Adrenal gland (tissue), 12 donors: ENCODE data around the gene FARS2. TPM values are rescaled to one million over a fixed set of nuclear protein-coding genes. Genes with fewer than 3 reads are reported as not detected.

Source experiments
- DNase-seq, 7 donors: peaks; one replicate each; pipeline ENCODE4 v3.0.0-alpha.2; 2019 to 2020
- H3K27ac ChIP-seq, 5 donors: fragments of 200-600 bp; sonication (generic) in 4 of 5; 1 replicate in 3 of 5; 2 replicates in 2 of 5; pipeline versions ENCODE4 v1.5.1 to v1.8.0; 2016 to 2020; ENCODE audit warnings: mild to moderate bottlenecking in 1 of 5
- H3K27me3 ChIP-seq: fragments of 200-600 bp; 2 replicates; pipeline ENCODE4 v1.8.0; 2021
- H3K36me3 ChIP-seq, 2 donors: fragments of 200-600 bp; replicated peaks in 1 of 2; 1 replicate in 1 of 2; 2 replicates in 1 of 2; pipeline versions ENCODE4 v1.5.1 to v1.8.0; 2018 to 2022
- H3K4me1 ChIP-seq, 2 donors: fragments of 200-600 bp; replicated peaks in 1 of 2; 1 replicate in 1 of 2; 2 replicates in 1 of 2; pipeline versions ENCODE4 v1.5.1 to v1.8.0; 2018 to 2021
- H3K4me3 ChIP-seq, 4 donors: fragments of 200-600 bp; sonication (generic) in 3 of 4; one replicate each; pipeline ENCODE4 v1.5.1; 2016 to 2018
- H3K9me3 ChIP-seq, 3 donors: fragments of 200-600 bp; sonication (generic) in 1 of 3; replicated peaks in 1 of 3; 1 replicate in 2 of 3; 2 replicates in 1 of 3; pipeline versions ENCODE4 v1.5.1 to v1.8.0; 2016 to 2021
- CTCF ChIP-seq, 6 experiments: fragments of 450-650 bp in 4 of 6; fragments of 200-600 bp in 2 of 6; sonication (generic) in 1 of 6; IDR thresholded peaks; 1 replicate in 5 of 6; 2 replicates in 1 of 6; pipeline versions ENCODE4 v1.5.1 to v1.8.0; 2016 to 2021; ENCODE audit warnings: antibody characterized with exemption in 6 of 6, mild to moderate bottlenecking in 2 of 6, moderate library complexity in 1 of 6
- POLR2A ChIP-seq, 2 donors: fragments of 450-650 bp; IDR thresholded peaks; one replicate each; pipeline ENCODE4 v1.6.1; 2017; ENCODE audit warnings: antibody characterized with exemption in 2 of 2, mild to moderate bottlenecking in 2 of 2, moderate library complexity in 1 of 2
- WGBS, 4 donors: extraction: QIAGEN DNeasy Blood & Tissue Kit in 2 of 4; methylation state at CpG; one replicate each; pipeline versions ENCODE4 v1.1.5 to v1.1.7; 2013 to 2017; 5-methylcytosine and 5-hydroxymethylcytosine counted together
- intact Hi-C, 2 donors: fragments of 100-400 bp; cut with DNase I; formaldehyde crosslinking; loops; one replicate each; pipeline versions ENCODE4 v1.14.1 to v1.15.0; 2022 to 2023
- polyA plus RNA-seq, 3 donors: library from polyadenylated mRNA; stranded (reverse); fragments of 200-250 nt in 2 of 3; fragments of 350-450 nt in 1 of 3; fragmentation: Illumina TruSeq in 1 of 3; extraction: RNeasy Lipid Tissue Mini Kit (QIAGEN cat#74804) in 1 of 3; gene quantifications; one replicate each; pipeline ENCODE4 v1.2.3, GENCODE V29; 2013 to 2014
- total RNA-seq, 9 donors: library from RNA; depleted of rRNA in 4 of 9; stranded (reverse); fragments of >200 nt in 4 of 9; fragments of 120-200 nt in 1 of 9; fragmentation: NEBNext Ultra II Directional in 1 of 9; extraction: Animal tissue kit (Norgen Biotek cat#: 25700) in 1 of 9; gene quantifications; one replicate each; pipeline versions ENCODE4 v1.1.0 to v1.2.4, GENCODE V29; 2013 to 2023
- donor health status: healthy with polysubstance abuse.
- donor health status: Bipolar disorder and iron deficiency.
- donor health status: DM: yes; HTN: yes; CAD: no.
- donor health status: DM: no; HTN: no; CAD: no.
- donor health status: DM: no; HTN: no; CAD: no.
- donor health status: DM: yes; HTN: yes; CAD: no.

FARS2 gene
- total and polyA plus RNA-seq, 12 donors: 7.2 to 55.2 (median 19.8) TPM

GRCh38 chr6:5343998-5344397 is 82.7 kb downstream of the FARS2 start:
- DNase-seq: peak in 1 of 7 donors; percentile 60
- Histone ChIP-seq H3K9me3 (no peaks in the 10 kb centered on the region), H3K4me1 (peaks cover 4 to 7% of the 10 kb centered on the region in 2 donors), H3K4me3 (no peak overlapping the region), H3K27ac (no peak overlapping the region), H3K36me3 (no peaks in the 10 kb centered on the region), H3K27me3 (no peaks in the 10 kb centered on the region)
- 76 to 80% (median 77%) methylated on average over 11 of the region's 11 CpGs for WGBS, 4 donors
- intact Hi-C loops: no loop called here
- no peak for TF ChIP-seq POLR2A (IDR thresholded peaks at IDR 0.05)

- TF ChIP-seq POLR2A (IDR thresholded peaks at IDR 0.05) (no peak), CTCF (IDR thresholded peaks at IDR 0.05) (no peak)
- no peak for DNase-seq
These were observed 84.0 kb downstream of the FARS2 start for GRCh38 chr6:5345324-5345723.

GRCh38 chr6:5351552-5352210 is 90.4 kb downstream of the FARS2 start:
- Histone ChIP-seq H3K4me1 (no peaks in the 10 kb centered on the region), H3K9me3 (no peaks in the 10 kb centered on the region), H3K4me3 (no peak overlapping the region), H3K36me3 (no peaks in the 10 kb centered on the region), H3K27ac (no peak overlapping the region), H3K27me3 (no peaks in the 10 kb centered on the region)
- TF ChIP-seq POLR2A (IDR thresholded peaks at IDR 0.05) (no peak), CTCF (IDR thresholded peaks at IDR 0.05) (no peak)
- 93 to 96% (median 94%) methylated on average over 6 of the region's 6 CpGs for WGBS, 4 donors
- intact Hi-C loops: no loop called here
- no peak for DNase-seq

More at GRCh38 chr6:5345324-5345723, 84.0 kb downstream of the FARS2 start:
- Histone ChIP-seq H3K4me1 (no peaks in the 10 kb centered on the region), H3K36me3 (no peaks in the 10 kb centered on the region), H3K4me3 (no peak overlapping the region), H3K9me3 (no peaks in the 10 kb centered on the region), H3K27ac (no peak overlapping the region), H3K27me3 (no peaks in the 10 kb centered on the region)
- intact Hi-C loops: no loop called here
- 90 to 92% (median 91%) methylated on average over 6 of the region's 6 CpGs for WGBS, 4 donors

- no peaks in the 10 kb centered on the region for H3K27me3 ChIP-seq
- intact Hi-C loops: no loop called here
- 85 to 100% (median 93%) methylated on average over 1 of the region's 1 CpG for WGBS, 4 donors
- DNase-seq: no peak
- TF ChIP-seq POLR2A (IDR thresholded peaks at IDR 0.05): no peak
- TF ChIP-seq CTCF (IDR thresholded peaks at IDR 0.05): no peak
- no peaks in the 10 kb centered on the region for H3K9me3 ChIP-seq
- no peak overlapping the region for H3K27ac ChIP-seq
- H3K36me3 ChIP-seq: no peaks in the 10 kb centered on the region
- H3K4me3 ChIP-seq: no peak overlapping the region
- no peaks in the 10 kb centered on the region for H3K4me1 ChIP-seq
These were observed 92.7 kb downstream of the FARS2 start for GRCh38 chr6:5353971-5354370.

GRCh38 chr6:5357486-5357885 is 96.2 kb downstream of the FARS2 start:
- H3K27me3 ChIP-seq: no peaks in the 10 kb centered on the region
- H3K27ac ChIP-seq: no peak overlapping the region
- H3K9me3 ChIP-seq: no peaks in the 10 kb centered on the region
- H3K4me3 ChIP-seq: no peak overlapping the region
- DNase-seq: no peak
- no peaks in the 10 kb centered on the region for H3K36me3 ChIP-seq
- H3K4me1 ChIP-seq: peaks cover 0 to 22% of the 10 kb centered on the region in 2 donors
- WGBS, 4 donors: 88 to 100% (median 97%) methylated on average over 1 of the region's 1 CpG
- TF ChIP-seq CTCF (IDR thresholded peaks at IDR 0.05) (no peak), POLR2A (IDR thresholded peaks at IDR 0.05) (no peak)
- intact Hi-C loops: no loop called here
